GM21423 (cell line): Measurements from ENCODE around the gene APRT.
"Not testable (repeated sequence)": the region's sequence is repeated elsewhere in the genome, so short reads cannot be mapped to it uniquely, and the experiment has no call there.

Experiments
- ATAC-seq: cut with Tn5 transposase; IDR thresholded peaks from one replicate; pipeline ENCODE4 v1.9.1; 2021; ENCODE audit warnings: mild to moderate bottlenecking, moderate library complexity; ENCODE audit not compliant: unreplicated experiment

Gene APRT

DNA sequence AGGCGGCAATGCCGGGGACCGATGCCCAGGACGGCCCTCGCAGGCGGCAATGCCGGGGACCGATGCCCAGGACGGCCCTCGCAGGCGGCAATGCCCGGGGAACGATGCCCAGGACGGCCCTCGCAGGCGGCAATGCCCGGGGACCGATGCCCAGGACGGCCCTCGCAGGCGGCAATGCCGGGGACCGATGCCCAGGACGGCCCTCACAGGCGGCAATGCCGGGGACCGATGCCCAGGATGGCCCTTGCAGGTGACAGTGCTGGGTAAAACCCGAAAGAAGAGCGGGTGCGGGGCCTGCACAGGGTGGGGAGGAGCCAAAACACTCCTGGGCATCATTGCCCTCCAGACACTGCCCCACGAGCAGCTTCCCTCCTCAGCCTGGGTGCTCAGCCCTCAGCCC, 11.9 kb upstream of the APRT start:
- ATAC-seq, result not testable (repeated sequence)

DNA sequence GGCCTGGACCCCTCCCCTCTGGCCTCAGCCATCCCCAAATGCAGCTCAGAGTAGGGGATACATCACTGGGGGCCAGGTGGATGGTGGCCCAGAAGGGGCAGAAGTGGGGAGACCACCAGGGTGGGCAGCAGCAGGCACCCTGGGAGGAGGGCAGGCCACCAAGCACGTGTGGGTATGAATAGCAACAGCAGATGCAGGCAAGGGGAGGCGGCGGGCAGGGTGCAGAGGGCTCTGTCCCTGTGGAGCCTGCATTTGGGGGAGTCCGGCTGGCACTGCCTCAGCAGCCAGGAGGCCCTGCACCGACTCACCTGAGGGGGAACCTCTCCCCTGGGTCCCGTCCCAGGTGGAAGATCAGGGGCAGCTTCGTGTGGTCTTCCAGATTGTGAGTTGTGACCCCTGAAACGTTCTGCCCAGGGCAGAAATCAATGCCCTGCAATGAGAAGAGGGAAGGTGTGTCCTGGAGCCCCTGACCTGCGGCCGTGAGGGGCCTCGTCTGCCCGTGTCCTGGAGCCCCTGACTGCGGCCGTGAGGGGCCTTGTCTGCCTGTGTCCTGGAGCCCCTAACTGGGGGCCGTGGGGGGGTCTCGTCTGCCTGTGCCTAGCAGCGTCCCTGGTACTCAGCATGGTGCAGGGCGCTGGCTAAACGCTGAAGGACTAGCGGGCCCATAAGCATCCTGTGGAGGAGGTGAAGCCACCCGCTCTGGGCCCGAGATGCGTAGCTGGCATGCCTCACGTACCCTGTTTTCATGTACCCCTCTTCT, 10.7 kb upstream of the APRT start:
- no peak for ATAC-seq

DNA sequence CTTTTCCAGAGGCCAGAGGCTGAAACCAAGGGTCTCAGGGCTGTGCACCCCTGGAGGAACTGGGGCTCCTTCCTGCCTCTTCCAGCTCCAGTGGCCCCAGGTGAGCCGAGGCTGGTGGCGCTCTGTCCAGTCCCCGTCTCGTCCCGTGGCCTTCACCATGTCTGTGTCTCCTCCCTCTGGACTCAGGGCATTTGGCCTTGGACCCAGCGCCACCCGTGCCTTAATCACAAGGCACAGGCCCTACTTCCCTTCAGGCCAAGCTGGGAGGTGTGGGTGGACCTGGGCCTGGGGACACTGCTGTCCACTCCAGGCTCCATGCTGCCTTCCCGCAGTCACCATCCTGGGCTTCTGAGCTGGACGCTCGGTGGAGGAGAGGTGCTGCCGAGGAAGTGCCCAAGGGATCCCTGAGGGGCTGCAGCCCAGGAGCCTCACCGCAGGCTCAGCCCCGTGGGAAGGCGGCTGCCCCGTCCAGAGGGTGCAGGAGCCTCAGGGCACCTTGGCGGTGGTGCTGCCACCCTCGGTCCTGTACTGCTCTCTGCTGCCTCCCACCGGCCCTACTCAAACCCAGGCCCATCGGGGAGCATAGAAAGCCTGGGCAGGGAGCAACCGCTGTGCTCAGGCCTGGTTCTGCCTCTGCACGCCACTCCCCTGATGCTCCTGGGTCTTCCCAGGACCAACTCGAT, 9.6 kb upstream of the APRT start:
- ATAC-seq, result no peak

GRCh38 chr16:88820385-88821025, 8.8 kb upstream of the APRT start:
- ATAC-seq, result no peak

DNA sequence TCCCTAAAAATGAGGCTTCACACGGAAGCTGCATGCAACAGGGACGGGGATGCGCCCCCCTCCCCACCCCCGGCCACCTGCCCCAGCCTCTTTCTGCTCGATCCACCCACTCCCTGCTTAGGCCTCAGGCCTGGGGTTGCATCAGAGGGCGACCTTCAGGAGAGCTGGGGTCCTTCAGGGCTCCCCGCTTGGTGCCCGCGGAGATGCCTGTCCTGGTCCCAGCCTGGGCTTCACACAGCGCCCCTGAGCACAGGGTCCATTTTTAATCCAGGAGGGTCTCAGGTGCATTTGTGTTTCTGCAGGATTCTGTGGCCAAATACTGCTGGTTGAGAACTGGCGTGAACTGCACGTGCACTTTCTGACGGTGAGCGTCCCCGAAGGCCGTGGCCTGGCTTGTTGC, 7.4 kb upstream of the APRT start:
- no peak for ATAC-seq

DNA sequence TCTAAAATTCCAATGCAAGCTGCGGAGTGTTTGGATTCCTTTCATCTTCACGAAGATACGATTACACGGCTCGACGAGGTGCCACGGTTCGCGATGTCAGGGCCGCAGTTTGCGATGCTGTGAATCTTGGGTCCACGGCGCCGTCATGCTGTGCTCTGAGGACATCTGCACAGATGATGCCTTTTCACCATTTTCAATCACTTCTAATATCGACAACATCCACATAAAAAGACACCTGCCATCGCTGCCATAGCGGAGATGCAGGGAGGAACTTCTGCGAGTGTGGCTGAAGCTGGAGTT, 6.8 kb upstream of the APRT start:
- ATAC-seq, result no peak

DNA sequence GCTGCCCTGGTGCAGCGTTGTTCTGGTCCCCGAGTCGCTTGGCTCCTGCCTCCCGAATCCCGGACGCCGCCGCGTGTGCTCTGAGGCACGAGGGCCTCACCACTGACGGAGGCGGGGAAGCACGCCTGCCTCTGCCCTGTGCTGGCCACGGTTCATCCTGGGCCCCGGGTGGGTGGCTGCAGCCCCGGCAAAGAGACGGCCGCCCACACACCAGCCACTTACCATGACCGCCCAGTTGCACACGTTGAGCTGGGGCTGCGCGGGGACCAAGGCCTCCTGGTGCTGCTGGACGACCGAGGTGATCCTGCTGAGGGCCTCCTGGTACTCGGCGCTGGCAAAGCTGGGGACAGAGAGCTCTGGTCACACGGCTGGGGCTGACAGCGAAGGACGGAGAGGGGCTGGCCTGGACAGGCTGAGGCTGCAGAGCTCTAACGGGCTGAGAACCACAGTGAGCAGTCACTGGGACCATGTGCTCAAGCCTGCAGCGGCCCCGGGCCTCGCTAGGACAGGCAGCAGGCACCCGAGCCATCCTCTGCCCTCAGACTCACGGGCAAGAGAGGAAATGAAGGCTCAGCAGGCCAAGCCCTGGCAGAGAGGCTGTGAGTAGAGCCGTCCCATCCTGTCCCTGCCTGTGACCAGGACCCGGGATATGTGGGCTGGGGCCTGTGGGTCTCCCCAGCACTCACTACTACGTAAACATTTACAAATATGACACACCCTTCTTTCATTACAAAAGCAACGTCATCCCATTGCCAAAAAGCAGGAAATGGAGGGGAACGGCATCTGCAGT, 6.3 kb upstream of the APRT start:
- no peak for ATAC-seq

GRCh38 chr16:88816736-88817535, 5.2 kb upstream of the APRT start:
- ATAC-seq, result no peak

DNA sequence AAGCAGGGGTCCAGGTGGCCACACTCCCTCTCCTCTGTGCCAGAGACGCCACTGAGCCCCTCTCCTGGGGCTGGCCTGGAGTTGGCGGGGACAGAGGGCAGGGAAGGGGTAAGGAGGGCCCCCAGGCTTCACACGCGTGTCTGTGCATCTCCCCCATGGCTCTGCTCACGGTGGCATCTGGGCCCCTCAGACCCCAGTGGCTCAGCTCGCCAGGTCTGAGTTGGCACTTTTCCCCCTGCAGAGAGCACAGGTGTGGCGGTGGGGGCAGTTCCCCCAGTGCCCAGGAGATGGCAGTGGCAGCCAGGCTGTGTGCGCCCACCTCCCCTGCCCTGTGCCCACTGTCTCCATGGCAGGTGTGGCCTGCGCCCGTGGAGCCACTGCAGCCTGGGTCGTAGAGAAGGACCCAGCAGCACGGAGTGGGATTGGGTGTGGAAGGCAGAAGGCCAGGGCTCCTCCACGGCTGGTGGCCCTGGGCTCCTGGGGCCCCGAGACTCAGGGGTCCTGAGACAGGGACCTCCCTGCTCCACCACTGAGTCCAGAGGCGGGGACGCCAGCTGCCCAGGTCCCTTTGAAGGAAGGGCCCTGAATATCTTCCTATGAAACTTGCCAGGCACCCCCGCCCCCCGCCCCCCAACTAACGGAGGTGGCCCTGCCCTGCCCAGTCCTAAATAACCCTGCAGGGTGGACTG, 4.3 kb upstream of the APRT start:
- ATAC-seq, result no peak

- no peak for ATAC-seq
Measured at GRCh38 chr16:88815227-88815626, 3.5 kb upstream of the APRT start.

DNA sequence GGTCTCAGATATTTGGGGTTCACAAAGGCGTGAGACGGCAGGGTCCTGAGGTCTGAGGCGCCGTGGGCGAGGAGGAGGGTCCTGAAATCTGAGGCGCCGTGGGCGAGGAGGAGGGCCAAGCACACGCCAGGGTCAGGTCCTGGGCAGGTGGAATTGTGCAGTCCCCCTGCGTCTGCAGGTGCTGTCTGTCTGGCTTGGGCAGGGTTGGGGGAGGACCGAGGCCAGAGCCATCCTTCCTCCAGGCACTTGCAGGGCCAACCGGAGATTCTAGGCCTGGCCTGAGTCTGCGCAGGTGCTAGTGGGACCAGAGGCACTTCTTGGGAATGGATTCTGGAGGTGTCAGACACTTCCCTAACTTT, 2.4 kb upstream of the APRT start:
- ATAC-seq, result no peak

GRCh38 chr16:88813269-88814143, 1.8 kb upstream of the APRT start:
- ATAC-seq, result no peak

GRCh38 chr16:88812513-88813268, 963 bp upstream of the APRT start:
- ATAC-seq, result no peak

DNA sequence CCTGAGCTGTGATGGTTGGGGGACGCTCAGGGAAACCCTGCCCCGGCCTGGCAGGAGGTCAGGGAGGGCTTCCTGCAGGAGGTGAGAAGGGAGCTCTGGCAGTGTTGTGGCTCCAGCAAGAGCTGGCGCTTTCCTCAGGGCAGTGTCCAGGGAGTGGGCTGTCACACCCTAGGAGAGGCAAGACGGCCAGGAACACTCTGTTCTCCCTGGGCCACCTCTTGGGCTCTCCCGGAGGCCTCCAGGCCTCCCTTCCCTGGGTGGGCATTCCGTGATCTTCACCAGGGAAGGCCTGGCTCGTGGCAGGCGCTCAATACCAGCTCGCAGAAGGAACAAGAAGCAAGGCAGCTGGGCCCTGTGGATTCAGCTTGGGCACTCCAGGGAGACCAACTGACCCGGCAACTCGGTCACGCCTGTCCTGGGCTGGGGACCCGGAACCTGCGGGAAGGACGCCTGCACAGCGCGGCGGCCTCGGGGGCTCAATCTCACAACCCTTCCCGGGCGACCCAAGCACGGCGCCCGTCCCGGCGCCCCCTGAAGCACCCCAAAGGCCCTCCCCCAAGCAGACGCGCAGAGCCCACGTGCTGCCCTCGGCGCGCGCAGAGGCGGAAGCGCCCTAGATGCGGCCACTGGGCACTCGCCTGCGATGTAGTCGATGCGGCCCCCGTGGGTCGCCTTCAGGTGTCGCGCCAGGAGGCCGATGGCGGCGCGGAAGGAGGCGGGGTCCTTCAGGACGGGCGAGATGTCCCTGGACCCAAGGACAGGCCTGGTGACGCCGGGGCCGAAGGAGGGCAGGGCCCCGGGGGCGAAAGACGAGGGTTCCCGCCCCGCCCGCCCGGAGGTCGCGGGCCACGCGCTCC, 588 bp downstream of the APRT start:
- ATAC-seq, result peak; percentile 56

DNA sequence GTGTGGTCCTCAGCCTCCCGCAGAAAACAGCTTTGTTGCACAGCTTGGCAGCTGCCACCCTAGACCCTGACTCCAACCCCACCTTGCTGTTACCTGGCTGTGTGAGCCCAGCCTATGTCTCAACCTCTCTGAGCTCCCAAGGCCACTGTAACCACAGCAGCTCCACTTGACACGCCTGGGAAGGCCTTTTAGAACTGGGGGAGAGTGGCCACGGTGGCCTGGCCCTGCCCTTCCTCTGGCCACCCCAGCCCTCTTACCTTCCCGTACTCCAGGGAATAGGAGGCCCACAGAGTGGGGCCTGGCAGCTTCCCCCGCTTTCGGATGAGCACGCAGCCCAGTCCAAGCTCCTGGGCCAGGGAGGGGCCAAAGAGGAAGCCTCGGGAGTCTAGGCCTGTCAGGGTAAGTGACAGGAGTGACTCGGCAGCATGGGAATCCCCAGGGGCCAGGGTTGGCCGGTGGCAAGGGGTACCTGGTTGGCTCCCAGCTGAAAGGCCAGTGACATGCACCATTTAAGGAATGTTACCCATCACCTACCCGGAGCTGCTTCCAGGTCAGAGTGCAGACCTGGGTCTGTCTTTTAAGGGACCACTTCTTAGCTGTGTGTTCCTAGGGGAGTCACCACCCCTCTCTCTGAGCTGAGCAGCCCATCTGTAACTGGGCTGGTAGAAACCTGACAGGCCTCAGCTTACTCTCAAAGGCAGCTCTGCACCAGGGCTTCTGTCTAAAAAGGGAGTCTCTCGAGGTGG, 1.4 kb downstream of the APRT start:
- no peak for ATAC-seq

- ATAC-seq, result no peak
Measured at GRCh38 chr16:88809676-88810165, 2.0 kb downstream of the APRT start.
